Osteocyte (in vitro differentiated cells): ENCODE results near the gene DHX34. TPM values are rescaled to one million over a fixed set of nuclear protein-coding genes. Genes with fewer than 3 reads are reported as not detected.

Experiments used
- DNase-seq: peaks from one replicate; pipeline ENCODE4 v3.0.0; 2021; ENCODE audit warnings: mixed read lengths; ENCODE audit not compliant: unreplicated experiment; ENCODE audit errors: extremely low spot score
- H3K27ac Mint-ChIP-seq: one replicate; pipeline ENCODE4 v1.8.0; 2021; ENCODE audit warnings: mild to moderate bottlenecking, mixed read lengths; ENCODE audit not compliant: unreplicated experiment
- H3K27me3 Mint-ChIP-seq: one replicate; pipeline ENCODE4 v1.8.0; 2021; ENCODE audit warnings: mixed read lengths; ENCODE audit not compliant: unreplicated experiment
- H3K36me3 Mint-ChIP-seq: one replicate; pipeline ENCODE4 v1.8.0; 2021; ENCODE audit warnings: mixed read lengths; ENCODE audit not compliant: unreplicated experiment
- H3K4me1 Mint-ChIP-seq: one replicate; pipeline ENCODE4 v1.8.0; 2021; ENCODE audit warnings: mixed read lengths; ENCODE audit not compliant: unreplicated experiment
- H3K4me3 Mint-ChIP-seq: one replicate; pipeline ENCODE4 v1.8.0; 2021; ENCODE audit warnings: mild to moderate bottlenecking, moderate library complexity, mixed read lengths; ENCODE audit not compliant: unreplicated experiment
- H3K9me3 Mint-ChIP-seq: one replicate; pipeline ENCODE4 v1.8.0; 2021; ENCODE audit warnings: mixed read lengths; ENCODE audit not compliant: unreplicated experiment
- total RNA-seq: library from RNA; stranded (reverse); gene quantifications from 2 replicates; pipeline ENCODE4 v1.2.1, GENCODE V29; 2021
- TF ChIP-seq, protein P1 (sequence below): fragments of 200-600 bp; sonication (generic); IDR thresholded peaks from 2 replicates; pipeline ENCODE4 v1.5.0; 2021; ENCODE audit warnings: antibody characterized with exemption, mild to moderate bottlenecking, moderate library complexity

DHX34 gene
- total RNA-seq, 1 donor from 2014 or later: 17.5 TPM

DNA sequence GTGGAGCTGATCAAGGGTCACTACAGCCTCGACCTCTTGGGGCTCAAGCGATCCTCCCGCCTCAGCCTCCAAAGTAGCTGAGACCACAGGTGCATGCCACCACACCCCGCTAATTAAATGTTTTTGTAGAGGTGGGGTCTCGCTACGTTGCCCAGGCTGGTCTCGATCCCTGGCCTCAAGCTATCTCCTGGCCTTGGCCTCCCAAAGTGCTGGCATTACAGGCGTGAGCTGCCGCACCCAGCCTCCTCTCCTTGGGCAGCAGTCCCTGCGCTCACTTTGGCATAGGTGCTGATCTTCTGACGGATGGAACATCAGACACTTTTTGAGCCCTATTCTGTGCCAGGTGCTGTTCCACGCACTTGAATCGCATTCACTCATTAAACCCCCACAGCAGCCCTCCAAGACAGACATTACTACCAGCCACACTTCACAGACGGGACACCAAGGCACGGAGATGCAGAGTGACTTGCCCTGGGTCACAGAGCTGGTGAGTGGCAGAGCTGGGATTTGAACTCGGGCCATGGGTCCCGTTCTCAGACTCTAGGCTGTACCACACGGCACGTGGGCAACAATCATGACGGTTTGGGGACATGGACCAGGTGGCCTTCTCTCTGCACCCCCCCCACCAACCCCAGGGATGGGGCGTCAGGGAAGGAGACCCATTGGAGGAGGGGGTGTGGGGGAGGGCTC, 67.0 kb downstream of the DHX34 start:
- Mint-ChIP-seq H3K36me3 (peaks cover 16% of the 10 kb centered on the region), H3K27ac (no peak overlapping the region), H3K4me1 (peaks cover 26% of the 10 kb centered on the region), H3K9me3 (no peaks in the 10 kb centered on the region), H3K4me3 (no peak overlapping the region), H3K27me3 (peaks cover 8% of the 10 kb centered on the region)
- DNase-seq: no peak
- TF ChIP-seq, protein P1, sequence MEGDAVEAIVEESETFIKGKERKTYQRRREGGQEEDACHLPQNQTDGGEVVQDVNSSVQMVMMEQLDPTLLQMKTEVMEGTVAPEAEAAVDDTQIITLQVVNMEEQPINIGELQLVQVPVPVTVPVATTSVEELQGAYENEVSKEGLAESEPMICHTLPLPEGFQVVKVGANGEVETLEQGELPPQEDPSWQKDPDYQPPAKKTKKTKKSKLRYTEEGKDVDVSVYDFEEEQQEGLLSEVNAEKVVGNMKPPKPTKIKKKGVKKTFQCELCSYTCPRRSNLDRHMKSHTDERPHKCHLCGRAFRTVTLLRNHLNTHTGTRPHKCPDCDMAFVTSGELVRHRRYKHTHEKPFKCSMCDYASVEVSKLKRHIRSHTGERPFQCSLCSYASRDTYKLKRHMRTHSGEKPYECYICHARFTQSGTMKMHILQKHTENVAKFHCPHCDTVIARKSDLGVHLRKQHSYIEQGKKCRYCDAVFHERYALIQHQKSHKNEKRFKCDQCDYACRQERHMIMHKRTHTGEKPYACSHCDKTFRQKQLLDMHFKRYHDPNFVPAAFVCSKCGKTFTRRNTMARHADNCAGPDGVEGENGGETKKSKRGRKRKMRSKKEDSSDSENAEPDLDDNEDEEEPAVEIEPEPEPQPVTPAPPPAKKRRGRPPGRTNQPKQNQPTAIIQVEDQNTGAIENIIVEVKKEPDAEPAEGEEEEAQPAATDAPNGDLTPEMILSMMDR: no peak

- Mint-ChIP-seq H3K27ac (no peak overlapping the region), H3K4me3 (no peak overlapping the region), H3K4me1 (peaks cover 31% of the 10 kb centered on the region), H3K27me3 (peaks cover 13% of the 10 kb centered on the region), H3K36me3 (peaks cover 16% of the 10 kb centered on the region), H3K9me3 (no peaks in the 10 kb centered on the region)
- no peak for DNase-seq
- TF ChIP-seq, protein P1: no peak
Measured at GRCh38 chr19:47416643-47416985, 67.5 kb downstream of the DHX34 start.

GRCh38 chr19:47417107-47417745, 68.1 kb downstream of the DHX34 start:
- DNase-seq: no peak
- no peak overlapping the region for H3K27ac Mint-ChIP-seq
- H3K4me3 Mint-ChIP-seq: peak overlapping the region; percentile 77
- H3K9me3 Mint-ChIP-seq: no peaks in the 10 kb centered on the region
- TF ChIP-seq, protein P1: no peak
- peaks cover 36% of the 10 kb centered on the region for H3K4me1 Mint-ChIP-seq
- peaks cover 18% of the 10 kb centered on the region for H3K27me3 Mint-ChIP-seq
- H3K36me3 Mint-ChIP-seq: peaks cover 16% of the 10 kb centered on the region

DNA sequence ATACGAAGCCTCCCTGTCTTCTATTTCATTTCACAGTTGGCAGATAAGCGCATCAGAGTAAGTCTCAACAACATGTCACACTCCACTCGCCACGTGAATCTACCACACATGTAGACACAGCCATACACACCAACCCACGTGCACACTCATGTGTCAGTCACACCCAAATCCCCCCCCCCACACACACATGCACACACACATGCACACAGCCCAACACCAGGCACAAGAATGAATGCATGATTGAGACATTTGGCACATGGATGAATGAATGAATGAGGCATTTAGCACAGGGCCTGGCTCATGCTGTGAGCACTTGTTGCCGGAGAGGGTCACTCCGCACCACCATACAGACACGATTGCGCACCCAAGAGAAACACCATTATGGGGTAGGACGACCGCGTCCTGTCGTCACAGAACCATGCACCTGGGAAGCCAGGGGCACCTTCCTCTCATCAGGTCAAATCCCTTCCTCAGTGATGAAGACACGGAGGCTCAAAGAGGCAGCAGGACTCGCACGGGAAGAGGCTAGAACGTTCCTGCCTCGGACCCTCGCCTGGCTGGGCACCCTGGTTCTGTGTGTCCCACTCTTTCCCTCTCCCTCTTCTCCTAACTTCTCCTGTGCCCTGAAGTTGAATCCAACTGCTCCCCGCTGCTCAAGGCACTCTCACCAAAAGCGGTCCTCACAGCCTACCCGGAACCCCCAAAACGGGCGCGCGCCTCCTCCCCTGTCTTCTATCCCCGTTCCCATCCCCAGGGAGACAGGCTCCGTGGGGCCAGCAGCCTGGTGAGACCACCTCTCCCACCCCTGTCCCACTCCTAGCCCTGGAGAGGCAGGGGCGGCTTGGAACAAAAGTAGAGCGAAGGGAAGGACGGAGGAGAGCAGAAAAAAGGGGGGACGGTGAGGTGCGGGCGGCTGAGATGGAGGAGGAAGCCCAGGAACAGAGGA, 68.9 kb downstream of the DHX34 start:
- Mint-ChIP-seq H3K27me3 (peaks cover 26% of the 10 kb centered on the region), H3K9me3 (no peaks in the 10 kb centered on the region), H3K36me3 (peaks cover 16% of the 10 kb centered on the region), H3K4me1 (peaks cover 43% of the 10 kb centered on the region), H3K4me3 (peak overlapping the region; percentile 77), H3K27ac (peak overlapping the region; percentile 12)
- no peak for DNase-seq
- TF ChIP-seq, protein P1: no peak

GRCh38 chr19:47418692-47419029, 69.5 kb downstream of the DHX34 start:
- Mint-ChIP-seq H3K4me3 (peak overlapping the region; percentile 77), H3K4me1 (peaks cover 43% of the 10 kb centered on the region), H3K36me3 (peaks cover 10% of the 10 kb centered on the region), H3K9me3 (no peaks in the 10 kb centered on the region), H3K27ac (peak overlapping the region; percentile 12), H3K27me3 (peaks cover 32% of the 10 kb centered on the region)
- no peak for DNase-seq
- TF ChIP-seq, protein P1: no peak
